Stimulated activated CD8-positive, alpha-beta memory T cell treated with anti-CD3 and anti-CD28 coated beads, Interleukin-12 subunit alpha, Interleukin-12 subunit beta, amount 100 ng/mL, for 1 hour (primary cell): ENCODE data around the gene SCN10A.

Experiments
- DNase-seq: peaks from one replicate; pipeline ENCODE4 v3.0.0-alpha.2; 2020; ENCODE audit warnings: low read depth

The SCN10A gene

DNA sequence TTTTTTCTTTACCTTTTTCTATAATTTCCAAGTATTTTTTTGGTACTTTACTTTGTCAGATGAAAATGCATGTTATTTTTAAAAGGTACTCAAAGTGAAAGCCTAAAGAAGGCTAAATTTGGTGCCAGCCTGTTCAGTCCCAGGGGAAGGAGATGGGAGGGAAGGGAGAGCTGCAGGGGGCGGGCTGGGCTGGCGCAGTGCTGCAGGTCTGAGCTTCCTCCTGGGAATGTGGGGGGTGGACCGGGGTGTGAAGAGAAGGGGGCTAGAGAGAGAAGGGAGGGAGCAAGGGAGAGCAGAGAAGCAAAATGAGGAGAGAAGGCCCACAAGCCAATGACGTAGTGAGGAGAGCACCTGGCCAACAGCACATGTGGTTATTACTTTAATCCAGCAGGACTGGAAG lies 95.6 kb downstream of the SCN10A start:
- no peak for DNase-seq

DNA sequence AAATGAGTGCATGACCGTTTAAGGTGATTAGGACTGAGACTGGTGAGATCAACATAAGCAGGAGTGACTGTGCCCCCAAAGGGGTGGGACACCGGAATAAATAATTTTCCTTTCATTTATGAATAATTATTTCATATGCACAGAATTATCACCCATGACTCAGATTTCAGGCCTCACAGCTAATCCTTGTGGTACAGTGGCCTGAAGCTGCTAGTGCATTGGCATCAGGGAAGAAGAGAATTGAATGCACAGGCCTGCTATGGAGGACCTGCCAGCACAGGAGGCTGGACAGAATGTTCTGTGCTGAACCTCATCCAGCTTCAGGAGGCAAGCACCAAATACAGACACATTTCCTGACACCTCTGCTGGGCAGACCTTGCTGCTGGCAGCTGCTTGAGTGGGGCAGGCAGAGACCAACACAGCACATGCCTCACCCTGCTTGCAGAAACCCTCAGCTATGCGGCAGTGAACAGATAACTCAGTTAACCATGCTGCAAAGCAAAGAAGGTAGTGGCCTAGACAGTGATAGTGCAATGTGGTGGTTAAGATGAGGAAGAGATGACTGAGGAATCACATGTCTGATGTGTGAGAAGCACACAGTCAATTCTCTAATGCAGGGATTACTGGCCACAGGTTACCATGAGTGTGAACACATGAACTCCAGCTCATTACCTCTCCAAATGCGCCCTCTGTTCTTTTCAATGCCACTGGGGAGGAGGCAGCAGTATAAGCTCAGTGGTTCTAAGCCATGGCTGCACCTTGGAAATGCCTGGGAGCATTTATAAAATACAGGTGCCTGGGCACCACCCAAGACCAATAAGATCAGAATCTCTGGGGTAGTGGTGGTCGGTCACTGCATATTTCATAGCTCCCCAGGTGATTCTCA lies 98.4 kb downstream of the SCN10A start:
- DNase-seq: no peak

DNA sequence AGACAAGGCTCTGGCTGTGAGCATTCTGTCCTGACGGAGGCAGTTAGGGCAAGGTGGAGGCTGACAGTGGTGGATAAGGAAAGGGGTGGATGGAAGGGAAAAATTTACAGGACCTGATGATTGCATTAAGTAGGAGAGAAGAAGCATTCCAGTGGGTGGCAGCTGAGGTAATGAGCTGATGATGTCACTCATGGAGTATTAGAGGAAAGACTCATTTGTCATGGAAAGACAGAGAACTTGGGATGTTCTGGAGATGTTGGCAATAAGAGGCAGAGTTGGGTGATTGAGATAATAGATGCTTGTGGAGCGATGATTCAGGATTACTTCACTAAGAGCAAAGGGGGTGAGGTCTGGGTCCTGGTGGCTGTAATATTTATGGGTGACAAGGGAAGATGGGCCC lies 102.9 kb downstream of the SCN10A start:
- no peak for DNase-seq

DNA sequence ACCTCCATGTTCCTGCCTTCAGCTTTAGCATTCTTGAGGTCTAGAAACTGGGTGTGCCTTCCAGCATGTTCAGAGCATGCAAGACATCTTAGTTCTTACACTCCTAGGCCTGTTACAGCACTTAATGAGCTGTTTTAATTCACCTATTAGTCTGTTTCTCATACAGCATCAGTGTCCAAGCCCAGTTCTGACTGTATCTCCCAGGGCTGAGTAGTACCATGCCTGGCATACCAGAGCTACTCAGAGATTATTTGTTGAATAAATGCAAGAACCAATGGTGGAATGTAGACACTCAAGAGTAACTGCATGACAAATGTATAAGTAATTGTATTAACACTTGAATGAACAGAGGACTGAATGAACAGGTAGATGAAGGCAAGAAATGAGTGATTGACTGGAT lies 104.7 kb downstream of the SCN10A start:
- DNase-seq: no peak

DNA sequence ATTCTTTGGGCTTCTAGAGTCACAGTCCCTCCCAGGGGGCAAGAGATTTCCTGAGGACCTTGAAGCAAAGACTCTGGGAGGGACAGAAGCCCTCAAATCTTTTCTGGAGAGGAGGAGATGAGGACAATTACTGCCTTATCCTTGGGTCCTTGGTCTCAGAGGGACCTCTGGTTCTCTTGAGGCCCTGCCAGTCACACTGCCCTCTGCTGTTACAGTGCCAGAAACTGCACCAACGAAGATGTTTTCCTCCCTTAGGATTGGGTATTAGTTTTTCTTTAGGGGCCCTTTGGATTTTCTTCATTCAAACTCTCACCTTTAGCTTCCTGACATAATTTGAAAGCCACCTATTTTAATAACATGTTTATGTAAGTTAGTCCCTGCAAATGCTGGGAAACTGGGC lies 108.3 kb downstream of the SCN10A start:
- DNase-seq: no peak

DNA sequence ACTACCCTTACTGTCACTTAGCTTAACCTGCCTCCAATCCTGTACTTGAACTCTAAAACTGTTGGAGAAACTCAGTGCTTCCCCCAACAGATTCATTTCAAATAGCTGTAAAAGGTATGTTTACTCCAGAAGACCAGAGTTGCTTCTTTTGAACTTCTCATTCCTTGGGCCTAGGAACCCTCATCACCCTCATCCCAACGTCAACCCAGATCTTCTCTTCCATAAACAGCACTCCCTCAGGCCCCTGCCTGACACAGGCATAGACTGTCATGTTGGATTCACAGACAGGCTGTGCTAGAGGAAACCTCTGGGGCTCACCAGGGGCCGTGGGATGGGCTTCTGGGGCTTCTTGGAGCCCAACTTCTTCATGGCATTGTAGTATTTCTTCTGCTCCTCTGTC lies 109.1 kb downstream of the SCN10A start:
- no peak for DNase-seq

DNA sequence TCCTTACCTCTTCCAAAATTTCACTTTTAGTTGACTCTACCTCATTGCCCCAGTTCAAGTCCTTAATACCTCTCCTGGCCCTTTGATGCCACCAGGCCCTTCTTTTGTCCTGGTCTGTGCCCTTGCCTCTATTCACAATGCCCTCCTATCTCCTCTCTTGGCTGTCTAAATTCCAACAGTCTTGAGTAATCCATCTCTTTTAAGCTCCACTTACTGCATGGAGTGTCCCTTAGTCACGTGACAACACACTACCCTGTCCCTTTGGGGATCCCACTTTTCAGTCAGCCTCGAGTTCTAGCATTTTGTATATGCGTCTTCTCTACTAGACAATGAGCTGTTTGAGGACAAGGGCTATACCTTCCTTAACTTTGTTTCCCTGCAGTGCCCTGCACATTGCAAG lies 113.8 kb downstream of the SCN10A start:
- DNase-seq: no peak

DNA sequence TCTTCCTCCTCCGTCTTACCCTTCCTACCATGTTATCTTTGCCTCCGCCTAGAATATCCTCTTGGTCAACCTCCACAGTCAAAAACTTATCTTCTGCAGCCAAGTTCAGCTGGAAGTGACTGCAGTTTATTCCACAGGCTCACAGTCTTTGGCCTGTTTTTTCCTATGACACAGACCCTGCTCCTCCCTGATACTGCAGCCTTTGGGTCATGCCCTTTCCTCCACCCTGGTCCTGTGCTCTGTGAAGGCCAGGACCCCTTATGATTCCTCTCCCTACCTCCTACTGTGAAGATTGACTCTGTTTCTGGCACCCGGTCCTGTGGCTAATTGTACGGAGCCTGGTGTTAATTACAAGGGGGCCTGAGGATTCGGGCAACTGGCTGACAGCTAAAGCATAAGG lies 117.3 kb downstream of the SCN10A start:
- DNase-seq: no peak

DNA sequence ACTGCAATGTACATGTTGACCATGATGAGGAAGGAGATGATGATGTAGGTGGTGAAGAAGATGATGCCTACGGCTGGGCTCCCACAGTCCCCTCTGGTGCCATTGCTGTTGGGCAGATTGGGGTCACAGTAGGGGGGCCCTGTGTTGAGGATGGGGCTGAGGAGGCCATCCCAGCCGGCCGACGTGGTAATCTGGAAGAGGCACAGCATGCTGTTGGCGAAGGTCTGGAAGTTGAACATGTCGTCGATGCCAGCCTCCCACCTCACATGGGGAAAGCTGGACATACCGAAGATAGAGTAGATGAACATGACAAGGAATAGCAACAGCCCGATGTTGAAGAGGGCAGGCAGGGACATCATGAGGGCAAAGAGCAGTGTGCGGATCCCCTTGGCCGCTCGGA lies 118.0 kb downstream of the SCN10A start:
- no peak for DNase-seq

DNA sequence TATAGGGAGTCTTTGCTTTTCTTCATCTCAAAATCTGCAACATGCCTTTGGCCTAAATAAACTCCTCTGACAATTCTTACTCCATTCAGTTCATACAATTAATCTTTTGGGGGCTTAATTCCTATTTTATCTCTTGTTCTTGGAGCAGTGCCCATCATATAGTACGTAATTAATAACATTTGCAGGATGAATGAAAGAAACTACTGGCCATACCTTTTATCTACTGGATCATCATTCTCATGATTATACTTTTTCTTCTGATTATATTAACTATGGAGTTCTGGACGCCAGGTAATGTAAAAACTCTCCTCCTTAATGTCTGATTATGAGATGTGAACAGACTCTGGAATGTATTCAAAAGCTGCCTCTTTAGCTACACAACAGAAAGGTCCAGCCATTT lies 120.0 kb downstream of the SCN10A start:
- DNase-seq: no peak

DNA sequence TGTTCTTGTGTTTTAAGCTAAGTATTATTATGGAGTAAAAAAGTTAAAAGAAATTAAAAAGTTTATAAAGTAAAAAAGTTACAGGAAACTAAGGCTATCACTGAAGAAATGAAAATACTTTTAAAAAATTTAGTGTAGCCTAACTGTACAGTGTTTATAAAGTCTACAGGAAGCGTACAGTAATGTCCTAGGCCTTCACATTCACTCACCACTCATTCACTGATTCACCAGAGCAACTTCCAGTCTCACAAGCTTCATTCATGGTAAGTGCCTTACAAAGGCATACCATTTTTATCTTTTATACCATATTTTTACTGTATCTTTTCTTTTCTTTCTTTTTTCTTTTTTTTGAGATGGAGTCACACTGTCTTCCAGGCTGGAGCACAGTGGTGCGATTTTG lies 125.8 kb downstream of the SCN10A start:
- no peak for DNase-seq

DNA sequence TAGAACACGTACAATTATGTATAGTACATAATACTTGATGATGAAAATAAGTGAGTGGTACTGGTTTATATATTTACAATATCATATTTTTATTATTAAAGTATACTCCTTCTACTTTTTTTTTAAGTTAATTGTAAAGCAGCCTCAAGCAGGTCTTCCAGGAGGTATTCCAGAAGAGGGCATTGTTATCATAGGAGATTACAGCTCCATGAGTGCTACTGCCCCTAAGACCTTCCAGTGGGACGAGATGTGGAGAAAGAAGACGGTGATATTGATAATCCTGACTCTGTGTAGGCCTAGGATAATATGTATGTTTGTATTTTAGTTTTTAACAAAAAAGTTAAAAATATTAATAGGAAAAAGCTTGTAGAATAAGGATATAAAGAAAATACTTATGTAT lies 126.2 kb downstream of the SCN10A start:
- no peak for DNase-seq

DNA sequence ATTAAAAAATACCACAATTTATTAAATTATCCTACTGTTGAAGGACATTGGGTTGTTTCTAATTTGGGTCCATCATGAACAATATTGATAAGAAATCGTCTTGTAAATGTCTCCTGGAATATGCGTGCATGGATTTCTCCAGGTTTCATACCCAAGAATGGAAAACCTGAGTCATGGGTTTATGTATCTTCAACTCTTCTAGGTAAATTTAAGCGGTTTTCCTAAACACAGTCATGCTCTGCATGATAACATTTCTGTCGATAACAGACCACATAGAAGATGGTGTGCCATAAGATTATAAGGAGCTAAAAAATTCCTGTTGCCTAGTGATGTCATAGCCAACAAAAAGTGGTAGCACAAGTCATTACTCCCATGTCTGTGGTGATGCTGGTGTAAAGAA lies 126.7 kb downstream of the SCN10A start:
- no peak for DNase-seq

DNA sequence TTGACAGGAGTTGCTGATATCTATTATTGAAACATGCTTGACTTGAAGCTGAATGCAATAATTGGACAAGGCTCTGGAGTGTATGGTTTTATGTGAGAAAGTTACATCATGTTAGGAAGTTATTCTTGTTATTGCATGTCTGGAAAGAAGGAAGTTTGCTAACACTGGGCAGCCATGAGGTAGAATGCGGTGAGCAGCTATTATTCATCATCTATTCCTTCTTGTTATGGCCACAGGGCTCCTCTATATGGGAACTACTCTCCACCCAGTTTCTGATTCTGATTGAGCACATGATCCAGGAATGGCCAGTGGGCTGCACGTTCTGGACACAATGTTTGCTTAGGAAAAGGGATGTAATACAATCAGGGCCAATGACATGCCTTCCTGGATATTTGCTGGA lies 128.7 kb downstream of the SCN10A start:
- no peak for DNase-seq

DNA sequence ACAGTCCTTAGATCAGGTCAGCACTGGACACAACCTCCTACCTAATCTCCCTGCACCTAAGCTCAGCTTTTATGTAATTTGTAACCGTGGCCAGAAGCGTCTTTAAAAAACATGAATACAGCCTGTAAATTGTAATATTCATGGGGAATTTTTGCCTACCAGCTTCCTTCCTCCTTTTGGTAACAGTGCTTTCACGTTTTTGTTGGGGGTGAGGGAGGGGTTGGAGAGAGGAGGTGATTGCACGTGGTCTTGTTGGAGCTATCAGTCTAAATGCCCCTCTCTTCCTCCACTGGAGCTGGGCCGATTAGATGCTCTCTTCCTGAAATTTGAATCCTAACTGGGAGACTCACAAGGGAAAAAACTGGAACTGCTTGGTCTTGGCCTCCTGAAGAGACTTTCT lies 131.5 kb downstream of the SCN10A start:
- no peak for DNase-seq

DNA sequence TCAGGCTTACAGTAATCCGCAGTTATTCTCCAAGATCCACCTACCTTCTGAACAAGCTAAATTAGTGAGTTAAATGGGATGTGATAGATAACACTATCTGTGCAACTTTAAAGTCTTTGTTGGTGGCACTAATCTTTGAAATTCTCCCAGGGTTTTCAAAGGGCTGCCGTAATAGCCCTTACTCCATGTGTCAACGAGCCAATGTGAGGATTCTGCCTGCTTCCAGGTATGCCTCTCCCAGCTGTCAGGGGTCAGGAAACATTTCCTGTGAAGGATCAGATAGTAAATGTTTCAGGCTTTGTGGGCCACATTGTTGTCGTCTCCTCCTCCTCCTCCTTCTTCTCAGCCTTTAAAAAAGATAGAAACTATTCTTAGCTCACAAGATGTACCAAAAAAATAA lies 146.3 kb downstream of the SCN10A start:
- DNase-seq: no peak

DNA sequence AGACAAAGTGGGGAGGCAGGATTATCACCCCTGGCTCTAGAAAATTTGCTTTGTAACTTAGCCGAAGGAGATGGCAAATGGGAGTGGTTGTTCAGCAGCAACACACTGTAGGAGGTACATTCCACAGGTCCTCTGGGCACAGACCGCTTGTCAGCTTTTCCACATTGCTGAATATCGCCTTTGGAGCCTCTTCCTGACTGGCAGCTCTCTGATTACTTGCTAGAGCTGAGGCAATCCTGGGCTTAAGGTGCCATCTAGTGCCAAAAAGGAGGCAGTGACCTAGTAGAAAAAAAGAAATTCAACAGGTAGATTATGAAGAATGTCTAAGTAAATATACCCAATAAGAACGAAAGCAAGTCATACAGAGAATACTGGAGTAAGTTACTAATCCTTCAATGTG lies 153.5 kb downstream of the SCN10A start:
- no peak for DNase-seq

DNA sequence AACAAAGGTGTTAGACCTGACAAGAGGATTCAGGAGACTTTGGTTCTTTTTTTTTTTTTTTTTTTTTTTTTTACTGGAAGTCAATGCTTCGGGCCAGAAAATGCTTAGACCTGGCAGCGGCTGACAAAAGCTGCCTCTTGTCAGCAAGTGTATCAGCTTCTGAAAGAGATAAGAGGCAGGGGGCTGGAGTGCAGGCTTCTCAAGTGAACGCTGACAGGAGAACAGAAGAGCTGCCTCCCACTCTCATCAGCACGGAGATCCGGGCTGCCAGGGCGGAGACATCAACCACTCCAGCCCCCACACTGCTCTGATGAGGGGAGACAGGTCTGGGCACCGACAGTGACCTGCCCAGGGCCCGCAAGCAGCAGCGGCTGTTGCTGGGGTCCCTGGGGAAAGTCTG lies 157.2 kb downstream of the SCN10A start:
- DNase-seq: no peak

DNA sequence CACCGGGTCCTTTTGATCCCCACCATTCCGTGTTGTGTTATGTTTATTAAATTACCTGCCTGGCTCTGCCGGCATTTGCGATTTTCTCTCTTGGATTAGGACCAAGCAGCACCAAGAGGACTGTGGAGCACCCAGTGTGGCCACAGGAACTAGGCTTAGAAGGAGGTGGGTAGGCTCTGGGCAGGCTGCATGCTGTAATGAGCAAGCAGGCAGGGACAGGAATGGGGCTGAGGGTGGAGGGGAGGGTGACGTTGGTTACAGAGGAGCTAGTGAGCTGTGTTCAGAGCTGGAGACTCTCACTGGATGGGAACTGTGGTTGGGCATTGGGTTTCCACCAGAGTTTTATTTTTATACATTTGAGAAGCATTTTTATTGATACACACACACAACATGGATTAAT lies 158.6 kb downstream of the SCN10A start:
- no peak for DNase-seq

DNA sequence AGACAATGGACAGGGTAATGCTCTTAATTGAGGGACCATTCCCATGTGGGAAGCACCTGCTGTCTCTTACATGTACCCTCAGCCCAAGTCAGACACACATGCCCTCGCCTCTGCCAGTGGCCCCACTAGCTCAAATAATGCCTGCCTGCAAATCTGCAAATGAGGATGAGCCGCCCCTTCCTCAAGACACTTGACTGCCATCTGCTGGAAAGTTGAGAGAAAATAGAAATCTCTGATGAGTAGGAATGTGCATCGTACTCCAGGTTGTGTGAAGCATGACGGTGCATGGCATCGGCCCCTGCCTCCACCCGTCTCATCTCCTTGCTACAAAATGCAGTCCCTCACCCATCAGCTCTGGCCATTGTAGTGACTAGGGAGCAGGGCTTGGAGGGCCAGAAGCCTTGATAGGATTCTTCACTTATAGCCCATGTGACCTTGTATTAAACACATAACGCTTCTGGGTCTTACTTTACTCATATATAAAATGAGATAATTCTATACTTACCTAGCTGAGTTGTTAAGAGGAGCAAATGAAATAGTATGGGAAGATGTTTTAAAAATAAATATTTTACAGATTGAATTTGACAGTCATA lies 160.2 kb downstream of the SCN10A start:
- no peak for DNase-seq

DNA sequence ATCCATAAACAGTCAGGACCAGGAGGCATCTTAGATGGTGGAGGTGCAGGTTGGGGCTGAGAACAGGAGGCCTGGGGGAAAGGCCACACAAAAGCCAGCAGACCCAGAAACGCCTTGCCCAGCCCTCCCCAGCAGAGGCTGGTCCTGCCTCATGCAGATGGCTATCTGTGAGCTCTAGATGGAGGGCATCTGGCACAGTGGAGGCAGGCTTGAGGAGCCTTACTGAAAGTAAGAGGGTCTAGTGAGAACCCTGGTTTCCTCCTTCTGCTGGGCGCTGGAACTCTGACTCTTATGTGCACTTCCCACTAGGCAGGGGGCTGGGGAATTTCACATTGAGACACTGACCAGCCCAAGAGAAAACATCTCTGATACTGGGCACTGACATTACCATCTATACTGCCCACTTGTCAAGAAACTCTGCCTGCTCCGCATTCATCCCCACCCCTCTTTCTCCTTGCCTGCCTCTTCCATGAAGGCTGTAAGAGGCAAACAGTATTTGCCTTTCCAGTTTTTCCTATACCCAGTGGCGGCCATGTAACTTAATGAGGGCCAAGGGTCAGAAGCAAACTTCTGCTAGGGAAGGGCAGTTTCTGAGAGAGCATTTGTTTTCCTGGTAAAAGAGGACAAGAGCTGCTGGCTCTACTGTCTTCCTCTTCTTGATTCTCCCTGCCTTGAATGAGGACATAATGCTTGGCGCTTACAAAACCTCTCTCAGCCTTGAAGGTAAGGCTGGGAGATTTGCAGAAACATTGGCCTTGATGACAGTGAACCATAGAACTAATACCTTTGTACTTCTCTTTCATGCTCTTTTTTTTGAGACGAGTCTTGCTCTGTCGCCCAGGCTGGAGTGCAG lies 162.1 kb downstream of the SCN10A start:
- DNase-seq: no peak

DNA sequence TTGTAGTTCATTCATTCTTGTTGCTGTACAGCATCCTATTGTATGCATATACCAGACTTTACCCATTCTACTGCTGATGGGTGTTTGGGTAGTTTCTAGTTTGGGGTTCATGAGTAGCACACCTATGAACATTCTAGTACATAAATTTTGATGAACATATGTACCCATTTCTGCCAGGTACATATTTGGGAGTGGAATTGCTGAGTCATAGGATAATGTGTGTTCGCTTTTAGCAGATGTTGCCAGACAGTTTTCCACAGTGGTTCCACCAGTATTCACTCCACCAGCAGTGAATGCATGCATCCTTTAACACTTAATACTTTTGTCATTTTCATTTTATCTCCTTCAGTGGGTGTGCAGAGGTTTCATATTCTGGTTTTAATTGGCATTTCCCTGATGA lies 163.1 kb downstream of the SCN10A start:
- DNase-seq: no peak

DNA sequence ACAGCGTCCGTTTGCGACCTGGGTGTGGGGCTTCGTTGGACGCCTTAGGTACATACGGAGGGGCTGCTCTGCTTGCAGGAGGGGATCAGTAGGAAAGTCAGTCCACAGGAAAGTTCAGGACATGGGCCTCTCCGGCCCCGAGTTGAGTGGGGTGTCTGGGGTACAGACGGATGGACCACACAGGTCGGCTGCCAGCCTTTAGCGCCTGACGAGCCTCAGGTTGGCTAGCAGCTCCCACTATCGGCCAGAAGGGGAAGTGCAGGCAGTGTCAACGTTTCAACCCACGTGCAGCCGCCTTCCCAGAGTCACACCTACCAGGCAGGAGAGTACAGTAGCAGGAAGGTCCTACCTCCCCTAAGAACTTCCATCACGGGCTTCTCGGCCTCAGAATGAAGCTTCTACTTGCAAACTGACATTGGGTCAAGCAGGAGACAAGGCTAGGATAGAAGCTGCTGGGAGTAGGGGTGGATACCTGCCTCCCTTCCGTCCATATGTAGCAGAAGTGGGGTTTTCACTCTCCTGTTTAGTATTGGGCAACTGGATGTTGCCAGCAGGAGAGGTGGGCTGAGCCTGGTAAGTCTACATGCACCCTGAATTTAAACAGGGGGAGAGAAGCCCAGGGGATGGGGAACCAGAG lies 164.7 kb downstream of the SCN10A start:
- DNase-seq: peak; percentile 49
